IMR-90 (cell line): ENCODE data around the gene TGFBI. TPM values are rescaled to one million over a fixed set of nuclear protein-coding genes. Genes with fewer than 3 reads are reported as not detected.
A peak's percentile ranks its signal among the peaks of the same experiment; 100 is the strongest.

Experiments
- ATAC-seq: fragments of 200-7000 bp; cut with Tn5 transposase; 2 replicates; pipeline ENCODE4 v1.9.1; 2020; ENCODE audit warnings: low read depth, mild to moderate bottlenecking, moderate library complexity
- BruUV-seq: library from RNA; stranded (reverse); fragments of 400-500 nt; replicated peaks from 2 replicates; lab custom pipeline; 2021; lab: Mats Ljungman, UMichigan
- CTCF ChIA-PET: fragments of 300-600 bp; formaldehyde crosslinking; extraction: SDS; loops from one replicate; lab custom pipeline; 2021; ENCODE audit warnings: antibody characterized with exemption; lab: Yijun Ruan, JAX
- POLR2A ChIA-PET: fragments of 300-600 bp; sonication (Branson Sonifier 250); formaldehyde crosslinking; loops from one replicate; lab custom pipeline; 2022; ENCODE audit warnings: antibody characterized with exemption; ENCODE audit not compliant: unreplicated experiment; lab: Charles Lee
- DNase-seq: peaks from one replicate; pipeline ENCODE4 v3.0.0; 2013
- H2AFZ ChIP-seq: replicated peaks from 2 replicates; pipeline ENCODE3; 2013; ENCODE audit warnings: low read length, mild to moderate bottlenecking; ENCODE audit not compliant: poor library complexity
- H2AK5ac ChIP-seq: 2 replicates; pipeline ENCODE4 v1.6.1; 2013; ENCODE audit warnings: low read depth, low read length, inconsistent platforms
- H2AK9ac ChIP-seq: replicated peaks from 2 replicates; pipeline ENCODE3; 2013; ENCODE audit warnings: mild to moderate bottlenecking, low read depth, low read length, moderate library complexity; ENCODE audit not compliant: poor library complexity
- H2BK120ac ChIP-seq: 2 replicates; pipeline ENCODE4 v1.6.1; 2013; ENCODE audit warnings: low read depth, low read length, inconsistent platforms
- H2BK15ac ChIP-seq: 3 replicates; pipeline ENCODE4 v1.6.1; 2013; ENCODE audit warnings: low read depth, low read length, inconsistent platforms
- H2BK20ac ChIP-seq: 2 replicates; pipeline ENCODE4 v1.6.1; 2013; ENCODE audit warnings: low read depth, mild to moderate bottlenecking, inconsistent platforms, low read length, moderate library complexity
- H2BK5ac ChIP-seq: 2 replicates; pipeline ENCODE4 v1.6.1; 2013; ENCODE audit warnings: mild to moderate bottlenecking, low read depth, low read length, inconsistent platforms; ENCODE audit not compliant: poor library complexity, severe bottlenecking
- H3K14ac ChIP-seq: replicated peaks from 2 replicates; pipeline ENCODE4 v1.6.1; 2013; ENCODE audit warnings: low read depth, low read length, inconsistent platforms
- H3K18ac ChIP-seq: 2 replicates; pipeline ENCODE4 v1.6.1; 2013; ENCODE audit warnings: low read depth, low read length, control low read depth
- H3K23ac ChIP-seq: 2 replicates; pipeline ENCODE4 v1.6.1; 2013; ENCODE audit warnings: low read depth, low read length, inconsistent platforms
- H3K27ac ChIP-seq: 2 replicates; pipeline ENCODE4 v1.5.1; 2013; ENCODE audit warnings: mild to moderate bottlenecking, control low read depth, low read length; ENCODE audit not compliant: insufficient read depth
- H3K27me3 ChIP-seq: 2 replicates; pipeline ENCODE4 v1.6.1; 2013; ENCODE audit warnings: low read length; ENCODE audit not compliant: control insufficient read depth, insufficient read depth
- H3K36me3 ChIP-seq: 2 replicates; pipeline ENCODE4 v1.6.1; 2013; ENCODE audit warnings: low read length, mixed read lengths; ENCODE audit not compliant: control insufficient read depth, insufficient read depth
- H3K4ac ChIP-seq: 2 replicates; pipeline ENCODE4 v1.6.1; 2013; ENCODE audit warnings: low read depth, low read length, inconsistent platforms
- H3K4me1 ChIP-seq: 2 replicates; pipeline ENCODE4 v1.6.1; 2013; ENCODE audit warnings: low read length, mixed read lengths; ENCODE audit not compliant: control insufficient read depth, insufficient read depth
- H3K4me2 ChIP-seq: 2 replicates; pipeline ENCODE4 v1.6.1; 2013; ENCODE audit warnings: low read depth, mild to moderate bottlenecking, control low read depth, low read length, moderate library complexity
- H3K4me3 ChIP-seq: 2 replicates; pipeline ENCODE4 v1.5.1; 2013; ENCODE audit warnings: low read depth, mild to moderate bottlenecking, control low read depth, low read length, moderate library complexity; ENCODE audit not compliant: insufficient read depth
- H3K56ac ChIP-seq: 2 replicates; pipeline ENCODE4 v1.6.1; 2013; ENCODE audit warnings: low read length, inconsistent platforms; ENCODE audit not compliant: insufficient read depth; ENCODE audit errors: extremely low read depth
- H3K79me1 ChIP-seq, 2 experiments: 2 replicates each; pipeline ENCODE4 v1.6.1; 2013; ENCODE audit warnings: low read length in 2 of 2, inconsistent platforms in 1 of 2, low read depth in 1 of 2
- H3K9ac ChIP-seq: 2 replicates; pipeline ENCODE4 v1.6.1; 2013; ENCODE audit warnings: low read depth, low read length, control low read depth
- H3K9me1 ChIP-seq: 2 replicates; pipeline ENCODE4 v1.6.1; 2013; ENCODE audit warnings: low read length, inconsistent platforms; ENCODE audit not compliant: insufficient read depth
- H3K9me3 ChIP-seq: 2 replicates; pipeline ENCODE4 v1.6.1; 2013; ENCODE audit warnings: low read length; ENCODE audit not compliant: control insufficient read depth, insufficient read depth
- H4K20me1 ChIP-seq: 2 replicates; pipeline ENCODE4 v1.6.1; 2013; ENCODE audit warnings: low read length, inconsistent platforms; ENCODE audit not compliant: insufficient read depth
- H4K5ac ChIP-seq: 2 replicates; pipeline ENCODE4 v1.6.1; 2013; ENCODE audit warnings: mild to moderate bottlenecking, low read depth, low read length, control low read depth
- H4K8ac ChIP-seq, 2 experiments: 2 replicates each; pipeline ENCODE4 v1.6.1; 2013; ENCODE audit warnings: low read depth in 2 of 2, low read length in 2 of 2, control low read depth in 1 of 2, inconsistent platforms in 1 of 2
- H4K91ac ChIP-seq: 2 replicates; pipeline ENCODE4 v1.6.1; 2013; ENCODE audit warnings: low read depth, low read length, inconsistent platforms; ENCODE audit not compliant: insufficient read depth
- BHLHE40 ChIP-seq: fragments of 150-350 bp; IDR thresholded peaks from 2 replicates; pipeline ENCODE4 v1.6.1; 2016; ENCODE audit warnings: mild to moderate bottlenecking, low read depth, low read length
- CEBPB ChIP-seq: IDR thresholded peaks from 2 replicates; pipeline ENCODE4 v1.6.1; 2012; ENCODE audit warnings: low read depth, low read length, improper control_type of control experiment
- CHD1 ChIP-seq: IDR thresholded peaks from 2 replicates; pipeline ENCODE4 v1.6.1; 2012; ENCODE audit warnings: low read depth, low read length, improper control_type of control experiment
- FOS ChIP-seq: fragments of 150-350 bp; IDR thresholded peaks from 2 replicates; pipeline ENCODE4 v1.6.1; 2016; ENCODE audit warnings: low read depth, low read length
- MAFK ChIP-seq: IDR thresholded peaks from 2 replicates; pipeline ENCODE4 v1.6.1; 2012; ENCODE audit warnings: low read depth, low read length, improper control_type of control experiment
- MAZ ChIP-seq: IDR thresholded peaks from 2 replicates; pipeline ENCODE4 v1.6.1; 2012; ENCODE audit warnings: low read depth, mild to moderate bottlenecking, low read length, improper control_type of control experiment, moderate library complexity, borderline replicate concordance
- MXI1 ChIP-seq: IDR thresholded peaks from 2 replicates; pipeline ENCODE4 v1.6.1; 2012; ENCODE audit warnings: low read depth, mild to moderate bottlenecking, low read length, moderate library complexity, borderline replicate concordance
- NFE2L2 ChIP-seq: fragments of 150-350 bp; IDR thresholded peaks from 2 replicates; pipeline ENCODE4 v1.6.1; 2016; ENCODE audit warnings: low read depth, mild to moderate bottlenecking, low read length
- POLR2A ChIP-seq: IDR thresholded peaks from 2 replicates; pipeline ENCODE4 v1.6.1; 2012; ENCODE audit warnings: mild to moderate bottlenecking, low read depth, low read length
- RAD21 ChIP-seq: IDR thresholded peaks from 2 replicates; pipeline ENCODE4 v1.6.1; 2012; ENCODE audit warnings: low read length, improper control_type of control experiment
- RCOR1 ChIP-seq: IDR thresholded peaks from 2 replicates; pipeline ENCODE4 v1.6.1; 2012; ENCODE audit warnings: mild to moderate bottlenecking, low read length, improper control_type of control experiment; ENCODE audit not compliant: insufficient replicate concordance
- RFX5 ChIP-seq: IDR thresholded peaks from 2 replicates; pipeline ENCODE4 v1.8.0; 2012; ENCODE audit warnings: low read depth, mild to moderate bottlenecking, low read length, moderate library complexity
- SMC3 ChIP-seq: fragments of 150-350 bp; IDR thresholded peaks from 2 replicates; pipeline ENCODE4 v1.6.1; 2016; ENCODE audit warnings: low read depth, mild to moderate bottlenecking, antibody characterized with exemption, low read length, moderate library complexity
- WGBS, 2 experiments: methylation state at CpG; one replicate each; pipeline versions ENCODE4 v1.1.5 to v1.1.7; 2013; ENCODE audit warnings: missing lambda C conversion rate in 2 of 2; ENCODE audit not compliant: insufficient read length in 1 of 2; ENCODE audit errors: extremely low coverage in 2 of 2; 5-methylcytosine and 5-hydroxymethylcytosine counted together
- dilution Hi-C: fragments of 300-500 bp; cut with HindIII; formaldehyde crosslinking; loops from one replicate; pipeline ENCODE4 v1.14.3; 2018; ENCODE audit warnings: low sequenced_read_pairs; ENCODE audit not compliant: unreplicated experiment
- in situ Hi-C: fragments of 300-500 bp; cut with MboI; formaldehyde crosslinking; loops from 3 replicates; pipeline ENCODE4 v1.14.3; 2019; ENCODE audit warnings: low sequenced_read_pairs, inconsistent platforms, mixed read lengths
- intact Hi-C: fragments of 100-400 bp; cut with micrococcal nuclease; formaldehyde crosslinking; loops from 2 replicates; pipeline ENCODE4 v1.10.0; 2022
- polyA plus RNA-seq, 3 experiments: library from polyadenylated mRNA; depleted of rRNA; stranded (reverse); fragments of >200 nt; gene quantifications; 2 replicates each; pipeline ENCODE4 v1.2.3, GENCODE V29; 2012; ENCODE audit warnings: low replicate concordance in 1 of 3
- total RNA-seq: library from RNA; depleted of rRNA; stranded (reverse); fragments of >200 nt; gene quantifications from 2 replicates; pipeline ENCODE4 v1.2.3, GENCODE V29; 2012
- TF ChIP-seq, protein P1 (sequence below): fragments of 150-350 bp; IDR thresholded peaks from 2 replicates; pipeline ENCODE4 v1.6.1; 2017; ENCODE audit warnings: mild to moderate bottlenecking, antibody characterized with exemption, low read length, low read depth
- TF ChIP-seq, protein P2 (sequence below): conservative IDR thresholded peaks from 2 replicates; pipeline ENCODE4 v1.5.1; 2012; ENCODE audit warnings: mild to moderate bottlenecking, low read depth, low read length, improper control_type of control experiment
- TF ChIP-seq, protein P3 (sequence below): fragments of 150-350 bp; IDR thresholded peaks from 2 replicates; pipeline ENCODE4 v1.6.1; 2016; ENCODE audit warnings: low read depth, mild to moderate bottlenecking, low read length, moderate library complexity, borderline replicate concordance

TGFBI gene
- total and polyA plus RNA-seq, 2 of the 4 experiments (the other 2 are of a cell fraction), result 618 to 1,551 TPM

DNA sequence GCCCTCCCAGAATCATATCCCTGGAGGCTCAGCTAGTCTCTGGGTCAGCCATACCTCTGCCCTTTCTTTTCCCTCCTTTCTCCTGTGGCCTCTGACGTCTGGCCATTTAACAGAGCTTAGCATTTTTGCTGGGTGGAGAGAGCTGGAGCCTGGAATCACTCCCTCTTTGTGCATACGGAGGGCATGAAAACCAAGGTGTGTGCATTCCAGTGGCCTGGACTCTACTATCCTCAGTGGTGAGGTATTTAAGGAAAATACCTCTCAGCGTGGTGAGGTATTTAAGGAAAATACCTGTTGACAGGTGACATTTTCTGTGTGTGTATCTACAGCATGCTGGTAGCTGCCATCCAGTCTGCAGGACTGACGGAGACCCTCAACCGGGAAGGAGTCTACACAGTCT is 27.5 kb downstream of the TGFBI start:
- no peak overlapping the region for H3K4me2 ChIP-seq
- TF ChIP-seq CEBPB, result no peak
- no peak for TF ChIP-seq MAFK
- no peak for TF ChIP-seq BHLHE40
- TF ChIP-seq RAD21, result no peak
- no peak for TF ChIP-seq POLR2A
- TF ChIP-seq MAZ, result no peak
- no peak for TF ChIP-seq FOS
- TF ChIP-seq, protein P1, sequence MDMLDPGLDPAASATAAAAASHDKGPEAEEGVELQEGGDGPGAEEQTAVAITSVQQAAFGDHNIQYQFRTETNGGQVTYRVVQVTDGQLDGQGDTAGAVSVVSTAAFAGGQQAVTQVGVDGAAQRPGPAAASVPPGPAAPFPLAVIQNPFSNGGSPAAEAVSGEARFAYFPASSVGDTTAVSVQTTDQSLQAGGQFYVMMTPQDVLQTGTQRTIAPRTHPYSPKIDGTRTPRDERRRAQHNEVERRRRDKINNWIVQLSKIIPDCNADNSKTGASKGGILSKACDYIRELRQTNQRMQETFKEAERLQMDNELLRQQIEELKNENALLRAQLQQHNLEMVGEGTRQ, result no peak
- no peak for TF ChIP-seq RFX5
- no peak for TF ChIP-seq RCOR1
- TF ChIP-seq, protein P2, sequence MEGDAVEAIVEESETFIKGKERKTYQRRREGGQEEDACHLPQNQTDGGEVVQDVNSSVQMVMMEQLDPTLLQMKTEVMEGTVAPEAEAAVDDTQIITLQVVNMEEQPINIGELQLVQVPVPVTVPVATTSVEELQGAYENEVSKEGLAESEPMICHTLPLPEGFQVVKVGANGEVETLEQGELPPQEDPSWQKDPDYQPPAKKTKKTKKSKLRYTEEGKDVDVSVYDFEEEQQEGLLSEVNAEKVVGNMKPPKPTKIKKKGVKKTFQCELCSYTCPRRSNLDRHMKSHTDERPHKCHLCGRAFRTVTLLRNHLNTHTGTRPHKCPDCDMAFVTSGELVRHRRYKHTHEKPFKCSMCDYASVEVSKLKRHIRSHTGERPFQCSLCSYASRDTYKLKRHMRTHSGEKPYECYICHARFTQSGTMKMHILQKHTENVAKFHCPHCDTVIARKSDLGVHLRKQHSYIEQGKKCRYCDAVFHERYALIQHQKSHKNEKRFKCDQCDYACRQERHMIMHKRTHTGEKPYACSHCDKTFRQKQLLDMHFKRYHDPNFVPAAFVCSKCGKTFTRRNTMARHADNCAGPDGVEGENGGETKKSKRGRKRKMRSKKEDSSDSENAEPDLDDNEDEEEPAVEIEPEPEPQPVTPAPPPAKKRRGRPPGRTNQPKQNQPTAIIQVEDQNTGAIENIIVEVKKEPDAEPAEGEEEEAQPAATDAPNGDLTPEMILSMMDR, result no peak
- TF ChIP-seq, protein P3, sequence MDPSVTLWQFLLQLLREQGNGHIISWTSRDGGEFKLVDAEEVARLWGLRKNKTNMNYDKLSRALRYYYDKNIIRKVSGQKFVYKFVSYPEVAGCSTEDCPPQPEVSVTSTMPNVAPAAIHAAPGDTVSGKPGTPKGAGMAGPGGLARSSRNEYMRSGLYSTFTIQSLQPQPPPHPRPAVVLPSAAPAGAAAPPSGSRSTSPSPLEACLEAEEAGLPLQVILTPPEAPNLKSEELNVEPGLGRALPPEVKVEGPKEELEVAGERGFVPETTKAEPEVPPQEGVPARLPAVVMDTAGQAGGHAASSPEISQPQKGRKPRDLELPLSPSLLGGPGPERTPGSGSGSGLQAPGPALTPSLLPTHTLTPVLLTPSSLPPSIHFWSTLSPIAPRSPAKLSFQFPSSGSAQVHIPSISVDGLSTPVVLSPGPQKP, result no peak
- no peak for TF ChIP-seq NFE2L2
- no peak for TF ChIP-seq SMC3
- no peak for TF ChIP-seq CHD1
- TF ChIP-seq MXI1, result no peak
- no peak overlapping the region for H2AK9ac ChIP-seq
- H2AFZ ChIP-seq, result no peak overlapping the region
- DNase-seq (no peak), ATAC-seq (no peak)
- peak overlapping the region; percentile 87 for H3K27ac ChIP-seq
- no peak overlapping the region for H3K4me3 ChIP-seq
- POLR2A ChIA-PET, result no interaction called here
- WGBS, 2 experiments, result 95% methylated on average over 4 of the region's 5 CpGs; no CpG with 5 or more reads in 1 of the 2 experiments
- peak overlapping the region; percentile 98 for H3K4ac ChIP-seq
- H3K23ac ChIP-seq, result peak overlapping the region; percentile 83
- peak overlapping the region; percentile 91 for H4K5ac ChIP-seq
- in situ Hi-C loops (no loop called here), dilution Hi-C loops (no loop called here), intact Hi-C loops (no loop called here)
- peak overlapping the region; percentile 92 for H2BK120ac ChIP-seq
- H2BK20ac ChIP-seq, result peak overlapping the region; percentile 95
- H2AK5ac ChIP-seq, result peak overlapping the region; percentile 97
- H4K20me1 ChIP-seq, result peaks cover 14% of the 10 kb centered on the region
- peaks cover 60% of the 10 kb centered on the region for H3K4me1 ChIP-seq
- CTCF ChIA-PET, result interaction anchor here (1.6 kb wide), 1 partner anchor 28 kb away, joined by 3 read pairs; the partner anchor contains the start of gene TGFBI
- H3K56ac ChIP-seq, result no peak overlapping the region; the same call in none of the 2 replicates
- H3K18ac ChIP-seq, result peak overlapping the region; percentile 62
- H4K91ac ChIP-seq, result peak overlapping the region; percentile 86
- H3K9me3 ChIP-seq, result no peaks in the 10 kb centered on the region
- no peaks in the 10 kb centered on the region for H3K27me3 ChIP-seq
- peak overlapping the region; percentile 82 for H3K14ac ChIP-seq
- peak overlapping the region; percentile 88 to 92; a peak in 3 of 4 replicates for H4K8ac ChIP-seq
- peaks cover 52% of the 10 kb centered on the region for H3K9me1 ChIP-seq
- peaks cover 19 to 50% of the 10 kb centered on the region in 2 experiments; a peak in 3 of 4 replicates for H3K79me1 ChIP-seq
- no TSS peak for BruUV-seq
- peak overlapping the region; percentile 65; the same call in 1 of the 2 replicates for H3K9ac ChIP-seq
- peaks cover 75% of the 10 kb centered on the region for H3K36me3 ChIP-seq
- H2BK5ac ChIP-seq, result peak overlapping the region; percentile 92
- H2BK15ac ChIP-seq, result peak overlapping the region; percentile 23; the same call in 2 of the 3 replicates
